NB4 (cell line): ENCODE measurements around the gene NR2E3.
A peak's percentile ranks its signal among the peaks of the same experiment; 100 is the strongest.

ENCODE experiments used
- DNase-seq: peaks from one replicate; pipeline ENCODE4 v3.0.0; 2010; ENCODE audit warnings: low read depth
- H3K4me3 ChIP-seq: one replicate; pipeline ENCODE4 v1.5.1; 2011; ENCODE audit warnings: mild to moderate bottlenecking, low read depth, low read length, moderate library complexity
- MYC ChIP-seq: IDR thresholded peaks from 2 replicates; pipeline ENCODE4 v1.6.1; 2011; ENCODE audit warnings: low read depth, low read length
- POLR2A ChIP-seq: IDR thresholded peaks from 2 replicates; pipeline ENCODE4 v1.6.1; 2011; ENCODE audit warnings: mild to moderate bottlenecking; ENCODE audit not compliant: insufficient read length; ENCODE audit errors: extremely low read depth
- TF ChIP-seq, protein P1 (sequence below): IDR thresholded peaks from one replicate; pipeline ENCODE4 v1.5.1; 2012; ENCODE audit warnings: low read depth, low read length
- TF ChIP-seq, protein P2 (sequence below): IDR thresholded peaks from 2 replicates; pipeline ENCODE4 v1.6.1; 2011; ENCODE audit warnings: low read depth, low read length

The NR2E3 gene

DNA sequence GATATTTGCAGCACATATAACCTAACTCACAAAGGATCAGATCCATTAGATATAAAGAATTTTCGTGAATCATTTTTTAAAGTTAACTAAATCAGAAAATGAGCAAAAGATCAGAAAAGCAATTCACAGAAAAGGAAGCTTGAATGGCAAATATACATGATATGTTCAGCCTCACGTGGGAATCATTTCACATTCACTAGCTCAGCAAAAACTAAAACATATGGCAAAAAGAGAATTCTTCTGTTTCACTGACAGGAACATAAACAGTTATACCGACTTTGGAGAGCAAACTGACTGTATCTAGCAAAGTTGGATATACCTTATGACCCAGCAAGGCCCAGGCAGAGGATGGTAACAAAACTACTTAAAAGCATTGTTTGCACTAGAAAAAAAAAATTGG is 34.0 kb upstream of the NR2E3 start:
- H3K4me3 ChIP-seq = no peak overlapping the region
- TF ChIP-seq, protein P1, sequence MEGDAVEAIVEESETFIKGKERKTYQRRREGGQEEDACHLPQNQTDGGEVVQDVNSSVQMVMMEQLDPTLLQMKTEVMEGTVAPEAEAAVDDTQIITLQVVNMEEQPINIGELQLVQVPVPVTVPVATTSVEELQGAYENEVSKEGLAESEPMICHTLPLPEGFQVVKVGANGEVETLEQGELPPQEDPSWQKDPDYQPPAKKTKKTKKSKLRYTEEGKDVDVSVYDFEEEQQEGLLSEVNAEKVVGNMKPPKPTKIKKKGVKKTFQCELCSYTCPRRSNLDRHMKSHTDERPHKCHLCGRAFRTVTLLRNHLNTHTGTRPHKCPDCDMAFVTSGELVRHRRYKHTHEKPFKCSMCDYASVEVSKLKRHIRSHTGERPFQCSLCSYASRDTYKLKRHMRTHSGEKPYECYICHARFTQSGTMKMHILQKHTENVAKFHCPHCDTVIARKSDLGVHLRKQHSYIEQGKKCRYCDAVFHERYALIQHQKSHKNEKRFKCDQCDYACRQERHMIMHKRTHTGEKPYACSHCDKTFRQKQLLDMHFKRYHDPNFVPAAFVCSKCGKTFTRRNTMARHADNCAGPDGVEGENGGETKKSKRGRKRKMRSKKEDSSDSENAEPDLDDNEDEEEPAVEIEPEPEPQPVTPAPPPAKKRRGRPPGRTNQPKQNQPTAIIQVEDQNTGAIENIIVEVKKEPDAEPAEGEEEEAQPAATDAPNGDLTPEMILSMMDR = no peak
- no peak for TF ChIP-seq MYC
- no peak for TF ChIP-seq POLR2A
- TF ChIP-seq, protein P2, sequence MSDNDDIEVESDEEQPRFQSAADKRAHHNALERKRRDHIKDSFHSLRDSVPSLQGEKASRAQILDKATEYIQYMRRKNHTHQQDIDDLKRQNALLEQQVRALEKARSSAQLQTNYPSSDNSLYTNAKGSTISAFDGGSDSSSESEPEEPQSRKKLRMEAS = no peak
- DNase-seq = no peak

DNA sequence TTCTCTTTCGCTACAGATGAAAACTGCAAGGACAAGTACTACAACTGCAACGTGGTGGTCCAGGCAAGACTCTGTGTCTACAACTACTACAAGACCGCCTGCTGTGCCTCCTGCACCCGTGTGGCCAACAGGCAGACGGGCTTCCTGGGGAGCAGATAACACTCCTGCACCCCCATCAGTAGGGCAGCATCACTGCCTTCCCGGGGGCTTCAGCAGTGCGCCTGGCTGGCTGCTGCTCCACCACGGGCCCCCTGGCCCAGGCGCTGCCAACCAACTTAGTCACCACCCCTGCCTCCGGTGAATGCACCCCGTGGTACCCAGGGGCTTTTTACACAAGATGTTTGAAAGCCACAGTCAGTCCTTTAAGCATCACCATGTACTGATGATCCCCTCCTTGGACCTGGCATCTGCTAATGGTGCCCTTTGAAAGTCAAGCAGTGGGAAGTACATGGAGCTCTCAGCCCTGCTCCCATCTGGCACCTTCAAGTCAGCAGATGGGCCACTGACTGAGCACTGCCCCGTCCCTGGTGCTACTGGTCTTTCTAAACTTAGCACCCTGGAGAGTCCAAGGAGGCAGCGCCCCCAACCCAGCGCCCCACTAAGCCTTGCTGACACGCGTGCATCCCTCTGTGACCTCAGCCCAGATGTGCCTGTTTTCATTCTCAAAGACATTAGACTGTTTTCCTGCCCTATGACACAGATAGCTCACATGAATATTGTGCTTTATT is 33.0 kb upstream of the NR2E3 start:
- TF ChIP-seq MYC = no peak
- TF ChIP-seq, protein P2 = no peak
- no peak for TF ChIP-seq POLR2A
- TF ChIP-seq, protein P1 = no peak
- no peak overlapping the region for H3K4me3 ChIP-seq
- no peak for DNase-seq

DNA sequence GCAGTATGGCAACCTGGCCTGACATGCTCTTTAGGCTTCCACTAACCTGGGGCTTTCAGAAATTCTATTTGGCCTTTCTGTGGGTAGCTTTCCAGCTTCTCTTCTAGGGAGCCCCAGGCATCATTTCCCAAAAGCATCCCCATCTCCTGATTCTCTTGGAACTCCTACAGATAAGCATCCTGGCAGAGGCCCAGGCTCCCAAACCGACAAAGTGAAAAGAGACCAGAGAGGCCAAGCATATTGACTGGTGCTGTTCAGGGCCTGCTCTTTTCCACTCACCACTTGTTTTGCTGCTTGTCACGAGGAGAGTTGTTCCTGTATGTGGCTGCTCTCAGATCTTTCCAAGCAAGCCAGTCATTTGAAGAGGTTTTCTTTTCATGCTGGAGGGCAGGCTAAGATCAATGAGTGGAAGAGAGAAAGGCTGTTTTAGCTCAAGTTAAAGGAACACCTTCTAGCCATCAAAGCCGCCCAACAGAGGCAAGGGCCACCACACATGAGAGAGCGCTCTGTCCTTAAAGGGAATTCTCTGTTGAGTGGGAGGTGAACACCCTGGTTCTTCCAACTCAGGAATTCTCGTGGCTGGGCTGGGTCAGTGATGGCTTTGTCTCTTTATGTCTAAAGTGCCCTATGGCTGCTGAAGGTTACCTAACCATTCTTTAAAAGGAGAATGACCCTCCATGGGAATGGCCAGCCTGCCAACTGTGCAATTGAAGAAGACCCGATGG is 31.1 kb upstream of the NR2E3 start:
- no peak overlapping the region for H3K4me3 ChIP-seq
- TF ChIP-seq MYC (no peak), POLR2A (no peak)
- TF ChIP-seq, protein P2 = no peak
- TF ChIP-seq, protein P1 = no peak
- DNase-seq = no peak

DNA sequence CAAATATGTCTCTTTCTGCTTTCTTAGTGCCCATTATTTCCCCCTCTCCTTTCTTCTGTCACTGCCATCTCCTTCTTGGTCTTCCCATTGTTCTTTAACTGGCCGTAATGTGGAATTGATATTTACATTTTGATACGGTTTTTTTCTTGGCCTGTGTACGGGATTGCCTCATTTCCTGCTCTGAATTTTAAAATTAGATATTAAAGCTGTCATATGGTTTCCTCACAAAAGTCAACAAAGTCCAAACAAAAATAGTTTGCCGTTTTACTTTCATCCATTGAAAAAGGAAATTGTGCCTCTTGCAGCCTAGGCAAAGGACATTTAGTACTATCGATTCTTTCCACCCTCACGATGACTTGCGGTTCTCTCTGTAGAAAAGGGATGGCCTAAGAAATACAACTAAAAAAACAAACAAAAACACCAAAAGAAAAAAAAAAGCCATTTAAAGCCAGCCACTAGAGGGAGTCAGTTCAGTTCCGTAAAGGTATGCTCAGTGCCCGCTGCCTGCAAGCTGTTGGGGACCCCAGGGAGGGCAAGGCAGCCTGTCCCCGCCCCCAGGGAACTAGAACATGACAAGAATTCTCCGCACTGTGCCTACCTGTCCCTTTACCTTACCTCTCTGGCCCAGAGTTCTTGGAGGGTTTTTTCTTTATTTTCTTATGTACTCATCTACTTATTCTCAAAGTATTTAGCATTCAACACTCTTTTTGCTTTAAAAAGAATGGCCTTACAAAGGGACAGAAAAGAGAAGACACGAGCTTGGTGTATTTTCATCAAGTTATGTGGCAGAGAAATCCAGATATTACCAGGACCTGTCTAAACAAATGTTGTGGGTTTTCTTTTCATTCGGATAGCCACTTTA is 30.0 kb upstream of the NR2E3 start:
- peak; percentile 63 for DNase-seq
- TF ChIP-seq POLR2A = no peak
- TF ChIP-seq, protein P1 = peak; percentile 57
- no peak overlapping the region for H3K4me3 ChIP-seq

DNA sequence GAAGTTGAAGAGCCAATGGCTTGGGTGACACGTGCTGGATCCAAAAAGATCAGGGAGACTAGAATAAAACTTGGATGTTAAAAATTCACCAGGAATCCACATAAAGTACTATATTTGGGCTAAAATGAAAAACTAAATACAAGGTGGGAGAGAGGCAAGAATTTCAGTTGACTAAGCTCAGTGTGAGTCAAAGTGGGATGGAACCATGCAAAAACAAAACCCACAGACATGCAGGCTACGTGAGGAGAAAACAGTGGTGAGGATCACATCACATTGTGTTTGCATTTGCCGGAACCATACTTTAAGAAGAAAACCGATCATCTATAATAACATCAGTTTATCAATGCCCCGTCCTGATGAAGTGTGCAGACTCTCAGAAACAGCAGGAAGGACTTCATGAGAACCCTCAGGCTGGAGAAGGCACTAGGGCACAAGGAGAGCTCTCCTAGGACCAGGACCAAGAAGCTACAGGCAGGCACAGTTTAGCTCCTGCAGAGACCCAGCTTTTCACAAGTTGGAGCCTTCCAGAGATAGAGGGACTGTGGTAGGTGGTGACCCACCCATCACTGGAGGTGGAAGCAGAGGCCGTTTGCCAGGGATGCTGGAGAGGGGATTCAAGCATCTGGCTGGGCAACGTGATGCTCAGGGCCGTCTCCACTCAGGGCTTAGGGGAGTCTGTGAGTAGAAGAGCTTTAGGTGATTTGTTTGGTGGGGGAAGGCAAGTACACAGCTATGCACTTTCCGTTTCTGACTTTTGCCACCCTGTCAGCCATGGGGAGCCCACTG is 29.0 kb upstream of the NR2E3 start:
- TF ChIP-seq, protein P2 = no peak
- TF ChIP-seq MYC = no peak
- no peak for TF ChIP-seq POLR2A
- TF ChIP-seq, protein P1 = no peak
- H3K4me3 ChIP-seq = no peak overlapping the region
- no peak for DNase-seq
